Measurements from ENCODE around the gene ARMC5.
A peak's percentile ranks its signal among the peaks of the same experiment; 100 is the strongest.

DNA sequence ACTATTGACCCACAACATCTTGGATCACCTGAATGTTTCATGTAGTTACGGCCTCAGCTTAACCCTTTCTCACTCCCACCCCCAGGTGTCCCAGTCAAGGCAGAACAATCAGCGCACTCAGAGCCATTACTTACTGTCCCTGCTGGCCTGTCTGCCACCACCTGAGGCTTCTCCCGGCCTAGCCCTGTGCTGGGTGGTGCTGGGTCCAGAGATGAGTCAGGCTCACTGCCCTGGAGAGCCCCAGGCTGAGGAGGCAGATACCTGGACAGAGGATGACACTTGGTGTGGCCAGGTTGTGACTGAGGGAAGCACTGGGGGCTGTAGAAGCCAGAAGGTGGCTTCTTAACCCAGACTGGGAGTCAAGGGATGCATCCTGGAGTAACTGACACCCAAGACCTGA, 19.7 kb downstream of the ARMC5 start:
- TF ChIP-seq, protein P1, sequence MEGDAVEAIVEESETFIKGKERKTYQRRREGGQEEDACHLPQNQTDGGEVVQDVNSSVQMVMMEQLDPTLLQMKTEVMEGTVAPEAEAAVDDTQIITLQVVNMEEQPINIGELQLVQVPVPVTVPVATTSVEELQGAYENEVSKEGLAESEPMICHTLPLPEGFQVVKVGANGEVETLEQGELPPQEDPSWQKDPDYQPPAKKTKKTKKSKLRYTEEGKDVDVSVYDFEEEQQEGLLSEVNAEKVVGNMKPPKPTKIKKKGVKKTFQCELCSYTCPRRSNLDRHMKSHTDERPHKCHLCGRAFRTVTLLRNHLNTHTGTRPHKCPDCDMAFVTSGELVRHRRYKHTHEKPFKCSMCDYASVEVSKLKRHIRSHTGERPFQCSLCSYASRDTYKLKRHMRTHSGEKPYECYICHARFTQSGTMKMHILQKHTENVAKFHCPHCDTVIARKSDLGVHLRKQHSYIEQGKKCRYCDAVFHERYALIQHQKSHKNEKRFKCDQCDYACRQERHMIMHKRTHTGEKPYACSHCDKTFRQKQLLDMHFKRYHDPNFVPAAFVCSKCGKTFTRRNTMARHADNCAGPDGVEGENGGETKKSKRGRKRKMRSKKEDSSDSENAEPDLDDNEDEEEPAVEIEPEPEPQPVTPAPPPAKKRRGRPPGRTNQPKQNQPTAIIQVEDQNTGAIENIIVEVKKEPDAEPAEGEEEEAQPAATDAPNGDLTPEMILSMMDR (IDR thresholded peaks at IDR 0.05) = no peak
- TF ChIP-seq POLR2AphosphoS5 (IDR thresholded peaks at IDR 0.05) = peak in 1 of 4 donors; percentile 49

Measured in sigmoid colon (tissue), 4 donors.